Thoracic aorta (tissue), 2 donors: ENCODE measurements around the gene TTC39A. TPM values are rescaled to one million over a fixed set of nuclear protein-coding genes. Genes with fewer than 3 reads are reported as not detected.

ENCODE experiments used
- ATAC-seq: fragments of 150-250 bp; one replicate; pipeline ENCODE4 v1.8.0; 2017; ENCODE audit warnings: low read depth; ENCODE audit not compliant: insufficient number of reproducible peaks, low FRiP score
- DNase-seq: peaks from one replicate; pipeline ENCODE4 v3.0.0-alpha.2; 2020; ENCODE audit warnings: low spot score
- H3K27ac ChIP-seq, 2 donors: fragments of 200-600 bp; sonication (generic); 1 replicate in 1 of 2; 2 replicates in 1 of 2; pipeline ENCODE4 v1.5.1; 2016; ENCODE audit warnings: mild to moderate bottlenecking in 2 of 2, moderate library complexity in 2 of 2
- H3K27me3 ChIP-seq: fragments of 200-600 bp; sonication (generic); replicated peaks from 2 replicates; pipeline ENCODE4 v1.6.0; 2016; ENCODE audit warnings: mild to moderate bottlenecking; ENCODE audit not compliant: insufficient read depth
- H3K36me3 ChIP-seq: fragments of 200-600 bp; sonication (generic); one replicate; pipeline ENCODE4 v1.5.1; 2016
- H3K4me1 ChIP-seq, 2 donors: fragments of 200-600 bp; sonication (generic); 1 replicate in 1 of 2; 2 replicates in 1 of 2; pipeline versions ENCODE4 v1.5.1 to v1.6.0; 2016; ENCODE audit warnings: low read depth in 2 of 2, mild to moderate bottlenecking in 1 of 2; ENCODE audit not compliant: control insufficient read depth in 1 of 2
- H3K4me3 ChIP-seq: fragments of 200-600 bp; sonication (generic); 2 replicates; pipeline ENCODE4 v1.5.1; 2016; ENCODE audit warnings: mild to moderate bottlenecking
- H3K9me3 ChIP-seq: fragments of 200-600 bp; sonication (generic); 2 replicates; pipeline ENCODE4 v1.5.1; 2016
- CTCF ChIP-seq: fragments of 200-600 bp; sonication (generic); IDR thresholded peaks from one replicate; pipeline ENCODE4 v1.5.1; 2019; ENCODE audit warnings: antibody characterized with exemption
- total RNA-seq, 2 donors: library from RNA; depleted of rRNA; stranded (reverse); fragments of >200 nt; gene quantifications; one replicate each; pipeline versions ENCODE4 v1.1.0 to v1.2.3, GENCODE V29; 2016

TTC39A gene
- total RNA-seq, 2 donors from 2014 or later, result 1.2 to 4.0 TPM

- ATAC-seq (no peak), DNase-seq (no peak)
- H3K27me3 ChIP-seq, result no peaks in the 10 kb centered on the region
- H3K36me3 ChIP-seq, result no peaks in the 10 kb centered on the region
- H3K4me3 ChIP-seq, result peak overlapping the region; percentile 18
- no peak for TF ChIP-seq CTCF
- H3K4me1 ChIP-seq, result peaks cover 22 to 55% of the 10 kb centered on the region in 2 donors
- H3K9me3 ChIP-seq, result no peaks in the 10 kb centered on the region
- H3K27ac ChIP-seq, result peak overlapping the region in 1 of 2 donors; percentile 4
These were observed 90.3 kb downstream of the TTC39A start for GRCh38 chr1:51240084-51240483.

GRCh38 chr1:51238034-51238403, 92.3 kb downstream of the TTC39A start:
- Histone ChIP-seq H3K27me3 (no peaks in the 10 kb centered on the region), H3K27ac (peak overlapping the region in 1 of 2 donors; percentile 19), H3K4me1 (peaks cover 26 to 57% of the 10 kb centered on the region in 2 donors), H3K4me3 (peak overlapping the region; percentile 98), H3K36me3 (no peaks in the 10 kb centered on the region), H3K9me3 (no peaks in the 10 kb centered on the region)
- DNase-seq (no peak), ATAC-seq (no peak)
- TF ChIP-seq CTCF, result no peak

- ATAC-seq, result no peak
- H3K27ac ChIP-seq, result peak overlapping the region; percentile 97 to 98
- DNase-seq, result no peak
- no peaks in the 10 kb centered on the region for H3K9me3 ChIP-seq
- H3K4me3 ChIP-seq, result peak overlapping the region; percentile 98
- H3K27me3 ChIP-seq, result no peaks in the 10 kb centered on the region
- H3K4me1 ChIP-seq, result peaks cover 26 to 52% of the 10 kb centered on the region in 2 donors
- no peaks in the 10 kb centered on the region for H3K36me3 ChIP-seq
- no peak for TF ChIP-seq CTCF
These were observed 92.9 kb downstream of the TTC39A start for GRCh38 chr1:51237351-51238033.

Other genes with a start within 250 kb of the TTC39A start
- gene C1orf185, start 228.3 kb downstream of the TTC39A start, total RNA-seq, result not detected
- gene RNF11, start 94.3 kb downstream of the TTC39A start, total RNA-seq, result 100 to 1,000 TPM; 102 to 112 TPM
- 100 to 1,000 TPM; 123 to 197 TPM for gene EPS15, start 188.7 kb upstream of the TTC39A start, total RNA-seq